NCI-H1930 (cell line): Measurements from ENCODE around the gene GATA5.
"Not testable (repeated sequence)": the region's sequence is repeated elsewhere in the genome, so short reads cannot be mapped to it uniquely, and the experiment has no call there.

ENCODE experiments used
- DNase-seq, 2 experiments: peaks; one replicate each; lab custom pipeline; 2025; lab: John Stamatoyannopoulos, UW

Gene GATA5

DNA sequence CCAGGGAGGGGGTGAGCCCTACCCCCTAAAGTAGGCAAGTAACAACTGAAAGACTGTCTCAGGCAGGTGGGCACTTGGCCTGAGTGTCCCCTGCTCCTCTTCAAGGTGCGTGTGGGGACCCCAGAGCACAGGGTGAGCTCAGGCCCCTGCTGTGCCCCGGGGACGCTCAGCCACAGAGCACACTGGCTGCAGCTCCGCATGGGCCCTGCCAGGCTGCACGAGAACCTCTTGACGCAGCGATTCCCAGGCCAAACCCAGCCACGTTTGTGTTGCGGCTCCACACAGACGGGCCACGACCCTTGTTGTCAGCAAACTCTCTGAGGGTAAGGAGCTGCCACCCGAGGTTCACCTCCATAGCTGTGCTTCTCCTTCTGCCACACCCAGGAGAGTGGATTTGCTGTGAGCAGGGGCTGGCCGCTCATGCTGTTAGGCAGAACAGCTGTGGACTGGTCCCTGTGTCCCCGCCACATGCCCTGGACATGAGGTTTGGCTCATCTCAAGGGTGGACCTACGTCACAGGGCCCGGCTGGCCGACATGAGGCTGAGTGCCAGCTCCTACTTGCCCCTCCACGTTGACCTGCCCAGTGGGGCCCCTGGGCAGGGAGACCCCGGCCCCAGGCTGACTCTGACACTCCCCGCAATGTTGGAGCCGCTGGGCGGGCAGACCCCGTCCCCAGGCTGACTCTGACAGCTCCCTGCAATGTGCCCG is 29.7 kb upstream of the GATA5 start:
- DNase-seq, result no peak

DNA sequence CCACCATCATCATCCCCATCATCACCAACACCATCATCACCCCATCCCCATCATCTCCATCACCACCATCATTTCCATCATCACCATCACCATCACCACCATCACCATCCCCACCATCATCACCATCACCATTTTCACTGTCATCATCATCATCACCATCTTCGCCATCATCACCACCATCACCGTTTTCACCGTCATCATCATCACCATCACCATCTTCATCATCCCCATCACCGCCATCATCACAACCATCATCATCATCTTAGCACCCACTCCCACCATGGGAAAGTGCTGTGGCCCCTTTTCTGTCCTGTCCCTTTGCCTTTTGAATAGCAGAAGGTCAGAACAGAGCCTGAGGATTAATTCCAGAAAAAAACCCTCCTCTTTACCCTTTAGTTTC is 28.5 kb upstream of the GATA5 start:
- no peak for DNase-seq

DNA sequence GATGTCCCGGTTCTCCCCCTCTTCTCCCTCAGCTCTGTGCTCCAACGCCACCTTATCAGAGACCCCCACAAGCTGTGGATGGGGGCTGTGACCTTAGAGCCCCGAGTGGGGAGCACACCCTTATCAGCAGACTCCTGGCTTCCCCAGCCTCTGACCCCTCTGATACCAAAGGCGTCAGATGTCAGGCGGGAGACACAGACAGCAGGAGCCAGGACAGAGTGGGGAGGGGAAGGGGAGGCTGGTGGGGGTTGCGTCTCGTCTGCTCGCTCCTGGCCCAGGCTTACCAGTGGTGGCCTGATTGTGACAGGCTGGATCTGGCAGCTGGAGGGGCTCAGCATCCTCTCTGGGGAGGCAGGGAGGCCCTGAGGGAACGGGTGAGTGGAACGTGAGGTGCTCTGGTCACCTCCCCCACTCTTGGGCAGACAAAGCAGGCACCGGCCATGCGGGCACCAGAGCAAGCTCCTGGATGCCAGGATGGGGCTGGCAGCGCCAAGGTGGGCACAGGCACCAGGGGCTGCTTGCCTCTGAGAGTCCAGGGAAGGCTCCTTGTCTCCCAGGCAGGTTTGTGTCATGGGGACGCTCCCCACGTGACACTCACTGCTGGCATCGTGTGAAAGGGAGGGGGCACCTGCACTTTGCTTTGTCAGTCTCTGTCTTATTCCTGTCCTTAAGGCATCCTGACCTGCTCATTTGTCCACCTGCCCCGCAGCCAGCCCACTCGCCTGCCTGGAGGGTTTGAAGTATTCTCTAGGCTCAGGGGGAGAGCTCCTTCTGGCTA is 27.8 kb upstream of the GATA5 start:
- DNase-seq, result no peak

DNA sequence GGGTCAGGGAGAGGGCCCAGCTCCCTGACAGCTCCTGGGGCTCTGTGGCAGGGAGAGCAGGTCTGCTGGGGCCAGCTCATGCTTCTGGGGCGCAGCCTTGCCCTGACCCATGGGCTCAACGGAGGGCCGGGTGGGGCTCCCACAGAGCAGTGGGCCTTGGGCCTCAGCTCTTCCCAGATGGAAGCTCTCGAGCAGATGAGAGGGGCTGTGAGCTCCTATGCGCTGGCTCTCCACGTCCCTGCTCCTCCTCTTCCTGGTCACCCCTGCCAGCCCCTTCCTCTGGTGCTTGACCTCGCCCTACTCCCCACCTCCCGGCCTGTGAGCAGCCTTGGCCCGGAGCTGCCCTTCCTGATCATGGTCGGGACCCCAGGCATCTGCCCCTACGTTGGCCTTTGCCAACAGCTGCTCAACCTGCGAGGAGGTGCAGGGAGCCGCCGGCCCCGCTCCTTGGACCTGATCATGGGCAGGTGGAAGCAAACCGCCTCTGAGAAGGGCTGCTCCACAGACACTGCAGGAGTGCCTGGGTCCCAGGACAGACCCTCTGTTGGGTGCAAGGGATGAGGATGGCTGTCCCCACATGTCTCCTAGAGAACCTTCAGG is 26.8 kb upstream of the GATA5 start:
- no peak for DNase-seq

DNA sequence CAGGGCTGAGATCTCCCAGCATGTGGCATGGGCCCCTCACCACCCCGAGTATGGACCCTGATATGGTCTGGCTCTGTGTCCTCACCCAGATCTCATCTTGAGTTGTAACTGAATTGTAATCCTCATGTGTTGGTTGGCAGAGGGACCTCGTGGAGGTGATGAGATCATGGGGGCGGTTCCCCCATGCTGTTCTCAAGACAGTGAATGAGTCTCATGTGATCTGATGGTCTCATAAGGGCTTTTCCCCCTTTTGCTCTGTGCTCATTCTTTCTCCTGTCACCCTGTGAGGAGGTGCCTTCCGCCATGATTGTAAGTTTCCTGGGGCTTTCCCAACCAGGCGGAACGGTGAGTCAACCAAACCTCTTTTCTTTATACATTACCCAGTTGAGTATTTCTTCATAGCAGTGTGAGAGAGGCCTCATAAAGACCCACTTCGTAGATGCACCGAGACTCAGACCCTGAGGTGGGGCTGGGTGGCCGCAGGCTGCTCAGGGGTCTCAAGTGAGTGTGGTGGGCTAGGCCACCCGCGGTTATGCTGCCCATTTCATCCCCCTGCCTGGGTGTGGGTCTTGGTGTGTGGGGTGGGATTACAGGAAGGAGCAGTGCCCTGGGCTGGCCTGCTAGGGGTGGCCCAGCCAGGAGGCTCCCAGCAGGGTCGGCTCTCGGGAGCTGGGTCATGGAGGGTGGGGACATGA is 26.2 kb upstream of the GATA5 start:
- DNase-seq, result no peak

DNA sequence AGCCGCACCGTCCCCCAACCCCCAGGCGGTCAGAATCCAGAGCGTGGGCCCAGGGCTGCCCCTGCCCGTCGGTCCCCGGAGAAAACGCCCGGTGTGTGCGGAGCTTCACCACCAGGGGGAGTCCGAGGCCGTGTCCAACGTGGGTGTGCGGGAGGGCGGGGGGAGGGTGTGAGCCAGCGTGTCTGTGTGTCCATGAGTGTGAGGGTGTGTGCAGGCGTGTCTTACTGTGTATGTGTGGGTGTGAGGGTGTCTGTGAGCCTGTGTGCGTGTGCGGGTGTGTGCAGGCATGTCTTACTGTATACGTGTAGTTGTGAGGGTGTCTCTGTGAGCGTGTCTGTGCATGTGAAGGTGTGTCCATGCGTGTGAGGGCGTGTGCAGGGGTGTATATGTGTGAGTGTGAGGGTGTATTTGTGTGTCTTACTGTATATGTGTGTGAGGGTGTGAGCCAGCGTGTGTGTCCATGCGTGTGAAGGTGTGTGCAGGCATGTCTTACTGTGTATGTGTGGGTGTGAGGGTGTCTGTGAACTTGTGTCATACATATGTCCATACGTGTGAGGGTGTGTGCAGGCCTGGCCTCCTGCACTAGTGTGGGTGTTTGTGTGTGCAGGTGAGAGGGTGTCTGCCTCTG is 24.6 kb upstream of the GATA5 start:
- DNase-seq, result peak; percentile 39 to 66

DNA sequence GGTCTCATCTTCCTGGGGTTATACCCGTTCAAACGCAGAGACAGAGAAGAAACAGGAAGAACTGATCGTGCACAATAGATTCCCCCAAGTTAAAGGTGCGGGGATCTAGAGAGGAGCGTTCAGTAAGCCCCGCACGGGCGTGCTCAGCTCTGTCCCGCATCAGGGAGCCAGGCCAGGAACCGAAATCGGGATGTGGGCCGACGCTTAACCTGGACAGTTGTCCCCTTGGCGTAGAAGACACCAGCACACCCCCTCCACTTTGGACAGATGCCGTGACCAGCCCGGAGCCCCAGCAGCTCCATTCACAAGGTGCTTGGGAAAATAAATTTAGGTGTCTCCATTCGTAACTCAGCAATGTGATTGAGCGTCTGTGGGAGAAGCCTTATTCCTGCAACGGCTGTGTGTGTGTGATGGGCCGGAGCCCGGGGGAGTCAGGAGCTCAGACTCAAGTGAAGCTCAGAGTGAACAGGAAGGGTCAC is 24.0 kb upstream of the GATA5 start:
- no peak for DNase-seq

DNA sequence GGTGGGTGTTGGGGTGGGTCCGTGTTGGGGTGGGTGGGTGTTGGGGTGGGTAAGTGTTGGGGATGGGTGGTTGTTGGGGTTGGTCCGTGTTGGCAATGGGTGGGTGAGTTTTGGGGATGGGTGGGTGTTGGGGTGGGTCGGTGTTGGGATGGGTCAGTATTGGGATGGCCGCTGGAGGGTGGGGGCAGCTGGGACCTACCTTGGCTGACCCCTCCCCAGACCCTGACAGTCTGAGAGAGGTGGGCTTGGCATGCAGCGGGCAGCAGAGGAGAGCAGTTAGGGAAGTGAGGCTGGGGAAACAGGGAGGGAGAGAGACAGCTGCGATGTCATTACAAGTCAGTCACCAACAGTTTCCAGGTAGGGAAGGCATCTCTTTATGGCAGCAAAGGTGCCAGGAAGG is 23.1 kb upstream of the GATA5 start:
- no peak for DNase-seq

DNA sequence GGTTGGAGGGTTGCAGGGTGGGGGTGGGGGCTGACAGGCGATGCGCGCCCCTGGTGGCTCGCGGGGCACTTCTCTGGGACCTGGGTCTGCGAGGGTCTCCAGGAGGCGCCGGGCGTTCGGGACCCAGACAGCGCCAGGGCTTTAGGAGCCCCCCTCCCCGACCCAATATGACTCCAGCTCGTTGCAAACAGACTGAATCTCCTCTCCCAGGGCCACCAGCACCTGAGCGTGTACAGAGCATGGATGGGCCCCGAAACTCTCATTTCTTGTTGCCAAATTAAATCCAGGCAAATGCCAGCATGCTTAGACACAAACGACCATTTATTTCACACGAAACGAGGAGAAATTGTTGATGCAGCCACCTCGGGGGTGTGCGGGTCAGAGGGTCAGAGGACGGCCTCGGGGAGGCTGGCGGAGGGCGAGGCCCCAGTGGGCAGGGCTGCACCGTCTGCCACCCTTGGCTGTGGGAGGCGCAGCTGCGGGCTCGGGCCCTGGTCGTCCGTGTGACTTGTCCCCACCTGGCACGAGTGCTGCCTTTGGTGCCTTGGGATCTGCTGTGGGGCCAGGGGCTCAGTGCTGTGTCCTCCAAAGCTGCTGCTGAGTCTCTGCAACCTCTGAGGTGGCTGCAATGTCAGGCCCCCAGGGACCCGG is 20.9 kb upstream of the GATA5 start:
- peak in 1 of 2 experiments; percentile 63 for DNase-seq

DNA sequence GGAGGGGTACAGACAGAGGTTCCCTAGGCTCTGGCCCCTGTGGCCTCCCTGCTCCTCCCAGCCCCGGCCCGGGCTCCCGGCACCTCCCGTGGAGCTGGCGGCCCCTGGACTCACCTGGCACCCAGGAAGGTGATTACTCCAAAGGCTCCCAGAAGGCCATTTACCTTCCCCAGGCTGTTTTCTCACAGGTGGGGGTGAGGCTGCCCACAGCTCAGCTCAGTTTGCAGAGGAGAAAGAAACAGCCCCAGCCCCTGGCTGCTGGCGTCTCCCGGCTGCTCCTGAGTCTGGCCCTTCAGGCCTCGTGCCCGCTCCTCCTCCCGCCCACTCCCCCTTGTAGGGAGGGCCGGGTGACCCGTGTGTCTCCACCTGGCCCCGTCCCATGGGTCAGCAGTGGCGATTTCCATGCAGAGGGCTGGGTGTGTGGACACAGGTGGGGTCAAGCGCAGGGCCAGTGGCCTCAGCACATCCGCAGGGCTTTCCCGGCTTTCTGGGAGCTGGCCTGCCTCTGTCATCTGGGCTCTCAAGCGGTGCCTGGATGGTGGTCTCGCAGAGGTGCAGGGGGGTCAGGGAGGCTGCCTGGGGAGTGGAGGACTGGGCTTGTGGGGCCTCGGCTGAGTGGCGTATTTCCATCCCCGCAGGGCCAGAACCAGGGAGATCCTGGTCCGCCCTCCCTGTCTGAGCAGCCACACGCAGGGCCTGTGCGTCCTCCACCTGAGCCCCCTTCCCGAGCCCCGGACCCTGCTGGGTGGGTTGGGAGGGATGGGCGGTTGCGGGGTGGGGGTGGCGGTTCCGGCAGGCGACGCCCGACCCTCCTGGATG is 20.2 kb upstream of the GATA5 start:
- no peak for DNase-seq

DNA sequence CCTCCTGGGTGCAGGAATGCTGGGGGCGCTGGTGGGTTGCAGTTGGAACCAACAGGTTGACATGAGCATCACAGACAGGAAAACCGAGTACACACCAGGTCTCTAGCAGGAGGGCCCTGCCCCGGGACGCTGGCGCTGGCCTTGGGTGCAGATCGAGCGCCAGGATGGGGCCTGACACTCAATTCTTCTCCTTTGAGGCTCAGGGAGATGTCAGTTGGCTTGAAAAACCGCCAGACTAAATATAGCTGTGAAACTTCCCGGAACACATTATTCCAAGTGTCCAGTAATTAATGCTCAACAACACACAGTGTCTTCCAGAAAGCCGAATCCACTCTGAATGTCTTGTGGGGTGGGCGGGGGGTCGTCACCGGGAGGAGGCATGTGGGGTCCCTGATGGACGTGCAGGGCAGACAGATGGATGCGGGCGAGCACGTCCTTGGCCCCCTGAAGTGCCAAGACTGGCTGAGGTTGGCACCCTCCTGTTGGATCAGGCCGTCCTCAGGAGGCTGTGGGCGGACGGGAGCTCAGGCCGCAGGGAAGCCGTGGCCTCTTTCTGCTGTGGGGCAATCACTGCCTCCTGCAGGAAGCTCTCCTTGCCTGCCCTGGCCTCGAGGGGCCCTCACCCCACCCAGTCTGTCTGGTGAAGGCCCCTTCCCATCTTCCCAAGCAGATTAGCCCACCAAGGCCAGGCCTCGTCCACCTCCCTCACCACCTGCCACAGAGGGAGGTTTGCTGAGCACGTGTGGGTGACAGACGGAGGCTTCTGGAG is 19.4 kb upstream of the GATA5 start:
- DNase-seq, result no peak

DNA sequence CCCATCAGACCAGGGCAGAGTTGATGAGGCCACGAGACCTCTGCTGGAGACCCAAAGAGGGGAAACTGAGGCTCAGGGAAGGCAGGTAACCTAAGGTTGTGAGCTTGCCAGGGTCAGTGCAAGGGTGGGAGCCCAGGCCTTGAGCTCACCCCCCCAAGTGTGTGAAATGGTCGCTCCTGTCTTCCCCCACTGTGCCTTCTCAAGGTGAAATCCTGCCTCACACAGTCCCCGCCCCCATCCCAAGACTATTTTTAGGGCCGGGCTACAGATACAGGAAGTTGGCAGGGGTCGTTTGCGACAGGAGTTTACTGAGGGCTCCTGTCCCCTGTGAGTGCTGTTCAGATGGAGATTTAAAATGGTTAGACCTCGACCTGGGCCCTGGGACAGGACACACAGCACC is 18.7 kb upstream of the GATA5 start:
- no peak for DNase-seq

DNA sequence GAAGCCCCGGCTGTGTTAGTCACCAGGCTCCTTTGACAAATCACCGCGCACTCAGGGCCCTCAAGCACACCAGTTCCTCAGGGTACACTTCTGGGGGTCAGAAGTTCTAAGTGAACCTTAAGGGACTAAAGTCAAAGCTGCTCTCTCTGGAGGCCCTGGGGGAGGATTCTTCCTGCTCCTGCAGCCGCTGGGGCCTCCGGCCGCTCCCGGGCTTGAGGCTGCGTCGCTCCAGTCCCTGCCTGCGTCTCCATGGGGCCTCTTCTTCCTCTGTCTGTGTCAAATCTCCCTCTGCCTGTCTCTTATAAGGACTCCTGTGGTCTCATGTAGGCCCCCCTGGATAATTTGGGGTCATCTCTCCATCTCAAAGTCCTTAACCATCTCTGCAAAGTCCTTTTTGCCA is 18.1 kb upstream of the GATA5 start:
- no peak for DNase-seq

DNA sequence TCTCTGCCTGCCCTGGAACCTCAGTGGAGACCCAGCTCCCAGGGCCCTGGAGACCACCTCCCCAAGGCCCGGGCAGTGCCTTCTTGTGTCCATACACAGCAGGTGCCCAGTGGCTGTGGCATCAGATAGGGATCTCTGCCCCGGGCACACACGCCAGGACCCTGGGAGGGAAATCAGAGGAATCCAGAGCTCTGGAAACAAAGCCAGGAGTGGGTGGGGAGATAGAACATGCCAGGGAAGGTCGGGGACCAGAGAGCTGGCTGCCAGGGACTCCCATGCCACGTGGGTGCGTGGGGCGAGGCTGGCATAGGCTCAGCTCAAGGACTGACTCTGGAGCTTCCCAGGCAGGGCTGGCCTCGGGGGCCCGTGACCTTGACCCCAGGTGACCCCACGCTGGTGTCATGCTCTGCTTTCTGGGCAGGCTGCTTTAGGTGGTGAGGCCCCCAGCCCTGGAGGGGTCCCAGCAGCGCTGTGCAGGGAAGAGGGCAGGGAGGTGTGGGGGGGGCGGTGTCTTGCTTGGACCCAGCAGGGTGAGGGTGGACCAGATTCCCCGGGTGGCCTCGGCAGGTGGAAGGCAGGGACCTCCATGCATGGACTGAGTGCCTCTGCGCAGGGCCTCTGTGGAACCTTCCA is 17.6 kb upstream of the GATA5 start:
- DNase-seq, result no peak

DNA sequence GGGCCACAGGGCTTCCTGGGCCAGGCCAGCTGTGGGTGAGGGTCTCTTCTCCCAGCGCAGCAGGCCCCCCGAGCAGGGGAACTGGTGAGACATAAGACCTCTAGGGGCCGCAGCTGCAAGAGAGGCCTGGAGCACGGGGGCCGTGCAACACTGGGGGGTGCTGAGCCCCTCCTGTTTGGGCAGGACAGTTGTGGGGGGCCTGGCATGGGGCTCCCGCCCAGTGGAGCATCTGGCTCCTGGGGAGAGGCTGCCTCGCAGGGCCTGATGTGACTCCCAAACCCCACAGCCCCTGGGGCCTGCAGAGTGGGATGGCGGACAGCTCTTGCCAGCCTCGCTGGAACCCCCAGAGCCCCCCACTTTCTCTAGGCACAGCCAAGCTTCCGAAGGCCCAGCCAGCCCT is 16.9 kb upstream of the GATA5 start:
- DNase-seq, result no peak

DNA sequence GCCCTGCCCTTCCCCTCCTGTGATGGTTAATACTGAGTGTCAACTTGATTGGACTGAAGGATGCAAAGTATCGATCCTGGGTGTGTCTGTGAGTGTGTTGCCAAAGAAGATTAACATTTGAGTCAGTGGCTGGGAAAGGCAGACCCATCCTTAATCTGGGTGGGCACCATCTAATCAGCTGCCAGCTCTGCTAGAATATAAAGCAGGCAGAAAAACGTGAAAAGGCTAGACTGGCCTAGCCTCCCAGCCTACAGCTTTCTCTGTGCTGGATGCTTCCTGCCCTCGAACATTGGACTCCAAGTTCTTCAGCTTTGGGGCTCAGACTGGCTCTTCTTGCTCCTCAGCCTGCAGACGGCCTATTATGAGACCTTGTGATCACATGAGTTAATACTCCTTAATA is 15.0 kb upstream of the GATA5 start:
- DNase-seq, result not testable (repeated sequence)

DNA sequence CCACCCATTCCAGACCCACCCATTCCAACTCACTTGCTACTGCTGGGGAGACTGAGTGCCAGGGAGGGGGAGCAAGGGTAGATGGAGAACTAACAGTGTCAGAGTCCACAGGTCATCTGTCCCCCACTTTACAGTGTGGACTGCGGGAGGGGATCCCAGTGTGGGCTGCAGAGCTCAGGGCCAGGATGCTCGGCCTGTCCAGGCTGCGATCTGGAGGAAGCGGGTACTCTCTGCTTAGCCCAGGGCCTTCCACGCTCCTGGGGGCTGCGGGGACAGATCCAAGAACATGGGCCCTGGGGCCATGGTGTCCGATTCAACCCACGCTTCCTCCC is 14.1 kb upstream of the GATA5 start:
- no peak for DNase-seq

DNA sequence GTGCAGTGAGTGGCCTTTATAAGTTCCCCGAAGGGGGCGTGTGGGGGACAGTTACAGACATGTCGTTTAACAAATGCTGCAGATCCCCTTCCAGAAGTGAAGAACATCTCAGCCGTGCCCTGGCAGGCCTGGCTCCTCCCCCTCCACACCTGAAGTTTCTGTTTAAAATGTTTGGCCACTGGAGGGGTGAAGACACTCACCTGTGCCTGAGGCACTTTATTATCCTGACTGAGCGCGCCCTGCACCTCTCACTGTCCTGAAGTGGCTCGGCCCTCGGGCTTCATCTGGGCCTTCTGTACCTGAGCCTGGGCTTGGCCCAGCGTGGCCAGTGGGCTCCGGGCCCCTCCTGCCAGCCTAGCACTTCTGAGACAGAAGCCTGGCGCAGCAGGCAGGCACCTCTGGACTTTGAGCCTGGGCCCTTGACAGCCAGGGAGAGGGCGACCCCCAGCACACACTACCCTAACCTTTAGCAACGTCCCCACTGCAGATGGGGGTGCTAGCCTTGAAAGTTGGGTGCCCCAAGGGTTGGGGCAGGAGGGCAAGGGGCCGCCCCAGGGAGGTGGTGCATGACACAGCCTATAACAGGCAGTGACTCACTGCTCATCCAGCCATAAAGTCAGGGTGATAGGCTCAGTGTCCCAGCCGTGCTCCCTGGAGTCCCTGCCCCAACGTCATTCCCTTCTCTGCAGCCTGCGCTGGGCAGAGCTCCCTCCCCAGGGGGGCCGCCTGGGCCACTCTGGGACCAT is 13.6 kb upstream of the GATA5 start:
- DNase-seq, result no peak

DNA sequence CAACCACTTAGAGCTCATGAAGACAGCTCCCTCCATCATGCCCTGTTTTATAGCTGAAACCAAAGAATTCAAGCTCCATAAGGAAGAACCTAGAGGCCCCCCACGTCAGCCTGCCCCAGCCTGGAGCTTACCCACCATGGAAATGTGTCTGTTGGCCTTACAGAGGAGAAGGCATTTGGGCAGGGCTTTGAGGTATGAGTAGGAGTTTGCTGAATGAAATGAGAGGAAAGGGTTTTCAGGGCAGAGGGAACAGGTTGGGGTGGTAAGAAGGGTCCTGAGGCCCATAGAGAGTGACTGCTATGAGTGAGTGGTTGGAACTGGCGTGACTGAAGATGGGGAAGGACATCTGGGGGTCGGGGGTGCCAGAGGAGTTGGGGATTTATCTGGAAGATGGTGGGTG is 12.7 kb upstream of the GATA5 start:
- DNase-seq, result no peak
